H1 (cell line): ENCODE measurements around the gene LCOR. TPM values are rescaled to one million over a fixed set of nuclear protein-coding genes. Genes with fewer than 3 reads are reported as not detected.

Source experiments
- CEBPB ChIP-seq: IDR thresholded peaks from 2 replicates; pipeline ENCODE4 v1.6.1; 2012; ENCODE audit warnings: low read depth, low read length
- CREB1 ChIP-seq: IDR thresholded peaks from 2 replicates; pipeline ENCODE4 v1.6.1; 2012; ENCODE audit warnings: inconsistent platforms
- POU5F1 ChIP-seq: IDR thresholded peaks from 2 replicates; pipeline ENCODE4 v1.6.1; 2011; ENCODE audit warnings: low read depth, mild to moderate bottlenecking, low read length, moderate library complexity
- RFX5 ChIP-seq: IDR thresholded peaks from 2 replicates; pipeline ENCODE4 v1.6.1; 2011; ENCODE audit warnings: low read depth, low read length, improper control_type of control experiment, borderline replicate concordance
- RNF2 ChIP-seq: fragments of 200-900, 300-1000 bp; sonication (generic); IDR thresholded peaks from 2 replicates; pipeline ENCODE4 v1.7.1; 2016; ENCODE audit warnings: borderline replicate concordance, low read depth, mild to moderate bottlenecking, antibody characterized with exemption, low read length; ENCODE audit not compliant: poor library complexity, severe bottlenecking; ENCODE audit errors: missing control alignments
- SIX5 ChIP-seq: IDR thresholded peaks from 2 replicates; pipeline ENCODE4 v1.6.1; 2011; ENCODE audit warnings: mild to moderate bottlenecking, low read depth, low read length
- polyA plus RNA-seq, 7 experiments: library from polyadenylated mRNA; depleted of rRNA in 3 of 7; stranded (reverse) in 5 of 7; unstranded in 2 of 7; fragments of >200 nt in 5 of 7; fragments of 200-250 nt in 2 of 7; gene quantifications; 1 replicate in 5 of 7; 2 replicates in 1 of 7; 4 replicates in 1 of 7; pipeline versions ENCODE4 v1.2.1 to v1.2.3, GENCODE V29; 2011 to 2013; ENCODE audit warnings: missing spikeins in 2 of 7, mixed read lengths in 2 of 7
- total RNA-seq: library from RNA; stranded (reverse); fragmentation: NEBNext Ultra II Directional; extraction: Animal tissue kit (Norgen Biotek cat#: 25700); gene quantifications from 2 replicates; pipeline ENCODE4 v1.2.1, GENCODE V29; 2021
- TF ChIP-seq, protein P1 (sequence below): fragments of 300-600 bp; sonication (generic); IDR thresholded peaks from 2 replicates; pipeline ENCODE4 v1.7.1; 2012; ENCODE audit warnings: low read length, moderate library complexity, mild to moderate bottlenecking, inconsistent platforms; ENCODE audit not compliant: insufficient replicate concordance

Gene LCOR
- total and polyA plus RNA-seq, 2 of the 8 experiments (the other 6 are each of a cell fraction or from before 2014, with no cell fraction given): 4.7 to 25.5 TPM

DNA sequence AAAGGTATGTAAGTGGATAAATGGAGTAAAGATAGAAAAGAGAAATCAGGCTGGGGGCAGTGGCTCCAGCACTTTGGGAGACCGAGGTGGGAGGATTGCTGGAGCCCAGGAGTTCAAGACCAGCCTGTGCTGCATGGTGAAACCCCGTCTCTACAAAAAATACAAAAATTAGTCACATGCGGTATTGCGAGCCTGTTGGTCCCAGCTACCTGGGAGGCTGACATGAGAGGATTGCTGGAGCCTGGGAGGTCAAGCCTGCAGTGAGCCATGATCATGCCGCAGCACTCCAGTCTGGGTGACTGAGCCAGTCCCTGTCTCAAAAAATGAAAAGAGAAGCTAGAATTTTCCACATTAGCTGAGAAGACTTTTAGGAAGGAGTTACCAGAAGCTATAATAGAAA, 14.8 kb downstream of the LCOR start (continued):
- TF ChIP-seq, protein P1, sequence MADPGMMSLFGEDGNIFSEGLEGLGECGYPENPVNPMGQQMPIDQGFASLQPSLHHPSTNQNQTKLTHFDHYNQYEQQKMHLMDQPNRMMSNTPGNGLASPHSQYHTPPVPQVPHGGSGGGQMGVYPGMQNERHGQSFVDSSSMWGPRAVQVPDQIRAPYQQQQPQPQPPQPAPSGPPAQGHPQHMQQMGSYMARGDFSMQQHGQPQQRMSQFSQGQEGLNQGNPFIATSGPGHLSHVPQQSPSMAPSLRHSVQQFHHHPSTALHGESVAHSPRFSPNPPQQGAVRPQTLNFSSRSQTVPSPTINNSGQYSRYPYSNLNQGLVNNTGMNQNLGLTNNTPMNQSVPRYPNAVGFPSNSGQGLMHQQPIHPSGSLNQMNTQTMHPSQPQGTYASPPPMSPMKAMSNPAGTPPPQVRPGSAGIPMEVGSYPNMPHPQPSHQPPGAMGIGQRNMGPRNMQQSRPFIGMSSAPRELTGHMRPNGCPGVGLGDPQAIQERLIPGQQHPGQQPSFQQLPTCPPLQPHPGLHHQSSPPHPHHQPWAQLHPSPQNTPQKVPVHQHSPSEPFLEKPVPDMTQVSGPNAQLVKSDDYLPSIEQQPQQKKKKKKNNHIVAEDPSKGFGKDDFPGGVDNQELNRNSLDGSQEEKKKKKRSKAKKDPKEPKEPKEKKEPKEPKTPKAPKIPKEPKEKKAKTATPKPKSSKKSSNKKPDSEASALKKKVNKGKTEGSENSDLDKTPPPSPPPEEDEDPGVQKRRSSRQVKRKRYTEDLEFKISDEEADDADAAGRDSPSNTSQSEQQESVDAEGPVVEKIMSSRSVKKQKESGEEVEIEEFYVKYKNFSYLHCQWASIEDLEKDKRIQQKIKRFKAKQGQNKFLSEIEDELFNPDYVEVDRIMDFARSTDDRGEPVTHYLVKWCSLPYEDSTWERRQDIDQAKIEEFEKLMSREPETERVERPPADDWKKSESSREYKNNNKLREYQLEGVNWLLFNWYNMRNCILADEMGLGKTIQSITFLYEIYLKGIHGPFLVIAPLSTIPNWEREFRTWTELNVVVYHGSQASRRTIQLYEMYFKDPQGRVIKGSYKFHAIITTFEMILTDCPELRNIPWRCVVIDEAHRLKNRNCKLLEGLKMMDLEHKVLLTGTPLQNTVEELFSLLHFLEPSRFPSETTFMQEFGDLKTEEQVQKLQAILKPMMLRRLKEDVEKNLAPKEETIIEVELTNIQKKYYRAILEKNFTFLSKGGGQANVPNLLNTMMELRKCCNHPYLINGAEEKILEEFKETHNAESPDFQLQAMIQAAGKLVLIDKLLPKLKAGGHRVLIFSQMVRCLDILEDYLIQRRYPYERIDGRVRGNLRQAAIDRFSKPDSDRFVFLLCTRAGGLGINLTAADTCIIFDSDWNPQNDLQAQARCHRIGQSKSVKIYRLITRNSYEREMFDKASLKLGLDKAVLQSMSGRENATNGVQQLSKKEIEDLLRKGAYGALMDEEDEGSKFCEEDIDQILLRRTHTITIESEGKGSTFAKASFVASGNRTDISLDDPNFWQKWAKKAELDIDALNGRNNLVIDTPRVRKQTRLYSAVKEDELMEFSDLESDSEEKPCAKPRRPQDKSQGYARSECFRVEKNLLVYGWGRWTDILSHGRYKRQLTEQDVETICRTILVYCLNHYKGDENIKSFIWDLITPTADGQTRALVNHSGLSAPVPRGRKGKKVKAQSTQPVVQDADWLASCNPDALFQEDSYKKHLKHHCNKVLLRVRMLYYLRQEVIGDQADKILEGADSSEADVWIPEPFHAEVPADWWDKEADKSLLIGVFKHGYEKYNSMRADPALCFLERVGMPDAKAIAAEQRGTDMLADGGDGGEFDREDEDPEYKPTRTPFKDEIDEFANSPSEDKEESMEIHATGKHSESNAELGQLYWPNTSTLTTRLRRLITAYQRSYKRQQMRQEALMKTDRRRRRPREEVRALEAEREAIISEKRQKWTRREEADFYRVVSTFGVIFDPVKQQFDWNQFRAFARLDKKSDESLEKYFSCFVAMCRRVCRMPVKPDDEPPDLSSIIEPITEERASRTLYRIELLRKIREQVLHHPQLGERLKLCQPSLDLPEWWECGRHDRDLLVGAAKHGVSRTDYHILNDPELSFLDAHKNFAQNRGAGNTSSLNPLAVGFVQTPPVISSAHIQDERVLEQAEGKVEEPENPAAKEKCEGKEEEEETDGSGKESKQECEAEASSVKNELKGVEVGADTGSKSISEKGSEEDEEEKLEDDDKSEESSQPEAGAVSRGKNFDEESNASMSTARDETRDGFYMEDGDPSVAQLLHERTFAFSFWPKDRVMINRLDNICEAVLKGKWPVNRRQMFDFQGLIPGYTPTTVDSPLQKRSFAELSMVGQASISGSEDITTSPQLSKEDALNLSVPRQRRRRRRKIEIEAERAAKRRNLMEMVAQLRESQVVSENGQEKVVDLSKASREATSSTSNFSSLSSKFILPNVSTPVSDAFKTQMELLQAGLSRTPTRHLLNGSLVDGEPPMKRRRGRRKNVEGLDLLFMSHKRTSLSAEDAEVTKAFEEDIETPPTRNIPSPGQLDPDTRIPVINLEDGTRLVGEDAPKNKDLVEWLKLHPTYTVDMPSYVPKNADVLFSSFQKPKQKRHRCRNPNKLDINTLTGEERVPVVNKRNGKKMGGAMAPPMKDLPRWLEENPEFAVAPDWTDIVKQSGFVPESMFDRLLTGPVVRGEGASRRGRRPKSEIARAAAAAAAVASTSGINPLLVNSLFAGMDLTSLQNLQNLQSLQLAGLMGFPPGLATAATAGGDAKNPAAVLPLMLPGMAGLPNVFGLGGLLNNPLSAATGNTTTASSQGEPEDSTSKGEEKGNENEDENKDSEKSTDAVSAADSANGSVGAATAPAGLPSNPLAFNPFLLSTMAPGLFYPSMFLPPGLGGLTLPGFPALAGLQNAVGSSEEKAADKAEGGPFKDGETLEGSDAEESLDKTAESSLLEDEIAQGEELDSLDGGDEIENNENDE: no peak
- TF ChIP-seq CREB1: no peak
- no peak for TF ChIP-seq RNF2
- TF ChIP-seq RFX5: no peak
- TF ChIP-seq POU5F1: no peak
- TF ChIP-seq CEBPB: no peak
- TF ChIP-seq SIX5: no peak
